Adipocyte (in vitro differentiated cells): Measurements from ENCODE around the gene RASAL3.
A peak's percentile ranks its signal among the peaks of the same experiment; 100 is the strongest.

Experiments
- DNase-seq: peaks from one replicate; pipeline ENCODE4 v3.0.0-alpha.2; 2015; ENCODE audit warnings: low read depth
- H3K27me3 ChIP-seq: replicated peaks from 2 replicates; pipeline ENCODE4 v1.7.0; 2013; ENCODE audit warnings: mild to moderate bottlenecking, low read length, moderate library complexity; ENCODE audit not compliant: control insufficient read depth, insufficient read depth
- H3K36me3 ChIP-seq: 2 replicates; pipeline ENCODE4 v1.7.0; 2013; ENCODE audit warnings: low read length, mild to moderate bottlenecking, moderate library complexity; ENCODE audit not compliant: control insufficient read depth, insufficient read depth, severe bottlenecking
- H3K4me1 ChIP-seq: 2 replicates; pipeline ENCODE4 v1.7.0; 2013; ENCODE audit warnings: mild to moderate bottlenecking, low read length, moderate library complexity; ENCODE audit not compliant: control insufficient read depth, insufficient read depth
- H3K4me3 ChIP-seq: 2 replicates; pipeline ENCODE4 v1.7.0; 2013; ENCODE audit warnings: mild to moderate bottlenecking, low read length, moderate library complexity
- H3K9ac ChIP-seq: 2 replicates; pipeline ENCODE4 v1.7.0; 2013; ENCODE audit warnings: mild to moderate bottlenecking, low read length, moderate library complexity
- H3K9me3 ChIP-seq: 2 replicates; pipeline ENCODE4 v1.7.0; 2013; ENCODE audit warnings: mild to moderate bottlenecking, low read length, moderate library complexity; ENCODE audit not compliant: control insufficient read depth

Gene RASAL3

GRCh38 chr19:15438124-15438496 is 26.2 kb downstream of the RASAL3 start:
- Histone ChIP-seq H3K9me3 (no peaks in the 10 kb centered on the region), H3K27me3 (no peaks in the 10 kb centered on the region), H3K36me3 (no peaks in the 10 kb centered on the region), H3K4me3 (no peak overlapping the region), H3K9ac (peak overlapping the region; percentile 45), H3K4me1 (peaks cover 19% of the 10 kb centered on the region)
- no peak for DNase-seq

GRCh38 chr19:15437355-15438123 is 26.8 kb downstream of the RASAL3 start:
- Histone ChIP-seq H3K9ac (peak overlapping the region; percentile 45), H3K36me3 (no peaks in the 10 kb centered on the region), H3K27me3 (no peaks in the 10 kb centered on the region), H3K9me3 (no peaks in the 10 kb centered on the region), H3K4me1 (peaks cover 19% of the 10 kb centered on the region), H3K4me3 (no peak overlapping the region)
- peak; percentile 26 for DNase-seq

- Histone ChIP-seq H3K4me3 (no peak overlapping the region), H3K4me1 (peaks cover 19% of the 10 kb centered on the region), H3K9ac (no peak overlapping the region), H3K36me3 (no peaks in the 10 kb centered on the region), H3K9me3 (no peaks in the 10 kb centered on the region), H3K27me3 (no peaks in the 10 kb centered on the region)
- DNase-seq: no peak
Observed at GRCh38 chr19:15436826-15437110, 27.6 kb downstream of the RASAL3 start.

- H3K4me1 ChIP-seq: peaks cover 24% of the 10 kb centered on the region
- H3K36me3 ChIP-seq: no peaks in the 10 kb centered on the region
- H3K9me3 ChIP-seq: no peaks in the 10 kb centered on the region
- H3K27me3 ChIP-seq: no peaks in the 10 kb centered on the region
- H3K4me3 ChIP-seq: no peak overlapping the region
- no peak overlapping the region for H3K9ac ChIP-seq
- no peak for DNase-seq
Observed at GRCh38 chr19:15436012-15436825, 28.1 kb downstream of the RASAL3 start.

GRCh38 chr19:15433519-15434069 is 30.8 kb downstream of the RASAL3 start:
- Histone ChIP-seq H3K9me3 (no peaks in the 10 kb centered on the region), H3K4me3 (peak overlapping the region; percentile 89), H3K9ac (peak overlapping the region; percentile 94), H3K36me3 (peaks cover 6% of the 10 kb centered on the region), H3K27me3 (no peaks in the 10 kb centered on the region), H3K4me1 (peaks cover 39% of the 10 kb centered on the region)
- no peak for DNase-seq

GRCh38 chr19:15432629-15433518 is 31.5 kb downstream of the RASAL3 start:
- H3K4me1 ChIP-seq: peaks cover 33% of the 10 kb centered on the region
- peak overlapping the region; percentile 94 for H3K9ac ChIP-seq
- DNase-seq: peak; percentile 98
- no peaks in the 10 kb centered on the region for H3K9me3 ChIP-seq
- H3K36me3 ChIP-seq: peaks cover 7% of the 10 kb centered on the region
- peak overlapping the region; percentile 89 for H3K4me3 ChIP-seq
- H3K27me3 ChIP-seq: no peaks in the 10 kb centered on the region

- peaks cover 25% of the 10 kb centered on the region for H3K4me1 ChIP-seq
- peak overlapping the region; percentile 95 for H3K9ac ChIP-seq
- peak overlapping the region; percentile 94 for H3K4me3 ChIP-seq
- no peaks in the 10 kb centered on the region for H3K9me3 ChIP-seq
- H3K27me3 ChIP-seq: no peaks in the 10 kb centered on the region
- DNase-seq: peak; percentile 49
- H3K36me3 ChIP-seq: peaks cover 16% of the 10 kb centered on the region
Observed at GRCh38 chr19:15432018-15432494, 32.3 kb downstream of the RASAL3 start.

- Histone ChIP-seq H3K4me3 (peak overlapping the region; percentile 94), H3K27me3 (no peaks in the 10 kb centered on the region), H3K36me3 (peaks cover 21% of the 10 kb centered on the region), H3K4me1 (peaks cover 24% of the 10 kb centered on the region), H3K9ac (peak overlapping the region; percentile 95), H3K9me3 (no peaks in the 10 kb centered on the region)
- DNase-seq: no peak
Observed at GRCh38 chr19:15431396-15432017, 32.8 kb downstream of the RASAL3 start.

GRCh38 chr19:15430526-15431120 is 33.7 kb downstream of the RASAL3 start:
- Histone ChIP-seq H3K4me3 (peak overlapping the region; percentile 94), H3K4me1 (peaks cover 24% of the 10 kb centered on the region), H3K9ac (peak overlapping the region; percentile 95), H3K27me3 (no peaks in the 10 kb centered on the region), H3K36me3 (peaks cover 28% of the 10 kb centered on the region), H3K9me3 (no peaks in the 10 kb centered on the region)
- no peak for DNase-seq

GRCh38 chr19:15429825-15430467 is 34.4 kb downstream of the RASAL3 start:
- peak overlapping the region; percentile 94 for H3K4me3 ChIP-seq
- DNase-seq: no peak
- H3K9me3 ChIP-seq: no peaks in the 10 kb centered on the region
- H3K4me1 ChIP-seq: peaks cover 24% of the 10 kb centered on the region
- peak overlapping the region; percentile 61 for H3K9ac ChIP-seq
- no peaks in the 10 kb centered on the region for H3K27me3 ChIP-seq
- peaks cover 33% of the 10 kb centered on the region for H3K36me3 ChIP-seq
